T-helper 17 cell (primary cell): ENCODE measurements around the gene RNF125. TPM values are rescaled to one million over a fixed set of nuclear protein-coding genes. Genes with fewer than 3 reads are reported as not detected.
A peak's percentile ranks its signal among the peaks of the same experiment; 100 is the strongest.
"Not testable (repeated sequence)": the region's sequence is repeated elsewhere in the genome, so short reads cannot be mapped to it uniquely, and the experiment has no call there.

ENCODE experiments used
- ATAC-seq: fragments of 150-1000 bp; cut with Tn5 transposase; 2 replicates; pipeline ENCODE4 v1.10.0; 2021; ENCODE audit warnings: mild to moderate bottlenecking, moderate library complexity
- DNase-seq, 3 donors: peaks; one replicate each; pipeline versions ENCODE4 v3.0.0 to v3.0.0-alpha.2; 2020 to 2021
- H3K9me3 ChIP-seq: one replicate; pipeline ENCODE4 v1.7.0; 2013; ENCODE audit warnings: low read length, mild to moderate bottlenecking; ENCODE audit not compliant: control insufficient read depth, poor library complexity, severe bottlenecking
- H3K27ac Mint-ChIP-seq: one replicate; pipeline ENCODE4 v1.8.0; 2022; ENCODE audit warnings: mild to moderate bottlenecking, moderate library complexity, mixed read lengths
- H3K27me3 Mint-ChIP-seq: one replicate; pipeline ENCODE4 v1.8.0; 2022; ENCODE audit warnings: mixed read lengths
- H3K36me3 Mint-ChIP-seq: one replicate; pipeline ENCODE4 v1.8.0; 2022; ENCODE audit warnings: low read depth, mixed read lengths
- H3K4me1 Mint-ChIP-seq: one replicate; pipeline ENCODE4 v1.8.0; 2022; ENCODE audit warnings: mild to moderate bottlenecking, mixed read lengths
- H3K4me3 Mint-ChIP-seq: one replicate; pipeline ENCODE4 v1.8.0; 2022; ENCODE audit warnings: mild to moderate bottlenecking, moderate library complexity, mixed read lengths
- total RNA-seq, 4 donors: library from RNA in 2 of 4; stranded (reverse) in 2 of 4; gene quantifications; one replicate each; pipeline ENCODE4 v1.2.3 and lab custom pipeline; 2022 to 2026

Gene RNF125
- total RNA-seq, 2 donors from 2014 or later = 50.6 to 72.6 TPM

- H3K27me3 Mint-ChIP-seq = no peaks in the 10 kb centered on the region
- DNase-seq = no peak
These were observed 63.3 kb downstream of the RNF125 start for GRCh38 chr18:32081881-32082280.

GRCh38 chr18:32083781-32084180 lies 65.2 kb downstream of the RNF125 start:
- H3K36me3 Mint-ChIP-seq = no peaks in the 10 kb centered on the region

More at GRCh38 chr18:32081881-32082280, 63.3 kb downstream of the RNF125 start:
- Mint-ChIP-seq H3K4me3 (no peak overlapping the region), H3K4me1 (peaks cover 31% of the 10 kb centered on the region), H3K36me3 (no peaks in the 10 kb centered on the region), H3K27ac (no peak overlapping the region)
- ATAC-seq = no peak
- no peaks in the 10 kb centered on the region for H3K9me3 ChIP-seq

GRCh38 chr18:32086881-32087280 lies 68.3 kb downstream of the RNF125 start:
- H3K4me1 Mint-ChIP-seq = peaks cover 34% of the 10 kb centered on the region

More at GRCh38 chr18:32083781-32084180, 65.2 kb downstream of the RNF125 start:
- ATAC-seq (no peak), DNase-seq (no peak)
- no peaks in the 10 kb centered on the region for H3K9me3 ChIP-seq
- no peaks in the 10 kb centered on the region for H3K27me3 Mint-ChIP-seq
- H3K4me3 Mint-ChIP-seq = peak overlapping the region; percentile 59
- peak overlapping the region; percentile 93 for H3K27ac Mint-ChIP-seq
- H3K4me1 Mint-ChIP-seq = peaks cover 32% of the 10 kb centered on the region

GRCh38 chr18:32090831-32091230 lies 72.2 kb downstream of the RNF125 start:
- not testable (repeated sequence) for DNase-seq, H3K27ac Mint-ChIP-seq, H3K9me3 ChIP-seq, H3K27me3 Mint-ChIP-seq, H3K36me3 Mint-ChIP-seq, ATAC-seq, H3K4me3 Mint-ChIP-seq
- H3K4me1 Mint-ChIP-seq = peaks cover 35% of the 10 kb centered on the region

More at GRCh38 chr18:32086881-32087280, 68.3 kb downstream of the RNF125 start:
- H3K27ac Mint-ChIP-seq = no peak overlapping the region
- H3K4me3 Mint-ChIP-seq = no peak overlapping the region
- H3K9me3 ChIP-seq = no peaks in the 10 kb centered on the region
- DNase-seq (no peak), ATAC-seq (no peak)
- no peaks in the 10 kb centered on the region for H3K36me3 Mint-ChIP-seq
- no peaks in the 10 kb centered on the region for H3K27me3 Mint-ChIP-seq

- DNase-seq = no peak
These were observed 72.7 kb downstream of the RNF125 start for GRCh38 chr18:32091325-32091723.

GRCh38 chr18:32091724-32092421 lies 73.2 kb downstream of the RNF125 start, which contains the start of gene RNF138:
RNF138 (plus strand) TSS chr18:32091874; CDS start chr18:32092777, 903 bp downstream.
- H3K36me3 Mint-ChIP-seq = peaks cover 7% of the 10 kb centered on the region
- H3K4me1 Mint-ChIP-seq = peaks cover 41% of the 10 kb centered on the region
- peak; percentile 83 to 84 (median 83) for DNase-seq
- peak within 1 kb of the TSS; percentile 98 for H3K4me3 Mint-ChIP-seq
- peak within 1 kb of the TSS; percentile 97 for H3K27ac Mint-ChIP-seq
- no peaks in the 10 kb centered on the region for H3K9me3 ChIP-seq
- ATAC-seq = peak; percentile 70
- no peaks in the 10 kb centered on the region for H3K27me3 Mint-ChIP-seq

More at GRCh38 chr18:32091325-32091723, 72.7 kb downstream of the RNF125 start:
- Mint-ChIP-seq H3K4me1 (peaks cover 37% of the 10 kb centered on the region), H3K27ac (peak overlapping the region; percentile 97), H3K4me3 (peak overlapping the region; percentile 98), H3K36me3 (peaks cover 5% of the 10 kb centered on the region), H3K27me3 (no peaks in the 10 kb centered on the region)
- ATAC-seq = no peak
- H3K9me3 ChIP-seq = no peaks in the 10 kb centered on the region

- peaks cover 7% of the 10 kb centered on the region for H3K36me3 Mint-ChIP-seq
- peaks cover 44% of the 10 kb centered on the region for H3K4me1 Mint-ChIP-seq
- H3K9me3 ChIP-seq = no peaks in the 10 kb centered on the region
- no peaks in the 10 kb centered on the region for H3K27me3 Mint-ChIP-seq
- peak; percentile 91 for ATAC-seq
- DNase-seq = peak; percentile 99 to 100 (median 99)
- H3K27ac Mint-ChIP-seq = peak overlapping the region; percentile 97
- H3K4me3 Mint-ChIP-seq = peak overlapping the region; percentile 98
These were observed 73.9 kb downstream of the RNF125 start for GRCh38 chr18:32092422-32093101.

GRCh38 chr18:32093102-32093511 lies 74.5 kb downstream of the RNF125 start:
- ATAC-seq = no peak
- H3K4me3 Mint-ChIP-seq = peak overlapping the region; percentile 98
- H3K9me3 ChIP-seq = no peaks in the 10 kb centered on the region
- peaks cover 7% of the 10 kb centered on the region for H3K36me3 Mint-ChIP-seq
- peaks cover 47% of the 10 kb centered on the region for H3K4me1 Mint-ChIP-seq
- DNase-seq = peak in 2 of 3 donors; percentile 13
- peak overlapping the region; percentile 97 for H3K27ac Mint-ChIP-seq
- no peaks in the 10 kb centered on the region for H3K27me3 Mint-ChIP-seq

GRCh38 chr18:32093523-32093922 lies 74.9 kb downstream of the RNF125 start:
- ATAC-seq (no peak), DNase-seq (no peak)
- Mint-ChIP-seq H3K4me1 (peaks cover 47% of the 10 kb centered on the region), H3K27ac (peak overlapping the region; percentile 97), H3K4me3 (peak overlapping the region; percentile 98), H3K27me3 (no peaks in the 10 kb centered on the region), H3K36me3 (peaks cover 7% of the 10 kb centered on the region)
- no peaks in the 10 kb centered on the region for H3K9me3 ChIP-seq

GRCh38 chr18:32095192-32095899 lies 76.7 kb downstream of the RNF125 start:
- Mint-ChIP-seq H3K36me3 (peaks cover 7% of the 10 kb centered on the region), H3K27me3 (no peaks in the 10 kb centered on the region), H3K27ac (peak overlapping the region; percentile 97), H3K4me3 (peak overlapping the region; percentile 98), H3K4me1 (peaks cover 50% of the 10 kb centered on the region)
- DNase-seq = no peak
- H3K9me3 ChIP-seq = no peaks in the 10 kb centered on the region
- ATAC-seq = no peak

- H3K4me1 Mint-ChIP-seq = peaks cover 52% of the 10 kb centered on the region
- H3K27me3 Mint-ChIP-seq = no peaks in the 10 kb centered on the region
- ATAC-seq (no peak), DNase-seq (no peak)
- peaks cover 8% of the 10 kb centered on the region for H3K36me3 Mint-ChIP-seq
- no peaks in the 10 kb centered on the region for H3K9me3 ChIP-seq
- peak overlapping the region; percentile 97 for H3K27ac Mint-ChIP-seq
- peak overlapping the region; percentile 98 for H3K4me3 Mint-ChIP-seq
These were observed 77.2 kb downstream of the RNF125 start for GRCh38 chr18:32095900-32096229.

GRCh38 chr18:32096946-32097345 lies 78.3 kb downstream of the RNF125 start:
- H3K27ac Mint-ChIP-seq = peak overlapping the region; percentile 97

GRCh38 chr18:32104516-32104915 lies 85.9 kb downstream of the RNF125 start:
- Mint-ChIP-seq H3K4me1 (peaks cover 34% of the 10 kb centered on the region), H3K4me3 (no peak overlapping the region), H3K27me3 (no peaks in the 10 kb centered on the region), H3K27ac (no peak overlapping the region), H3K36me3 (peaks cover 5% of the 10 kb centered on the region)
- no peaks in the 10 kb centered on the region for H3K9me3 ChIP-seq
- ATAC-seq (no peak), DNase-seq (no peak)

More at GRCh38 chr18:32096946-32097345, 78.3 kb downstream of the RNF125 start:
- H3K9me3 ChIP-seq = no peaks in the 10 kb centered on the region
- Mint-ChIP-seq H3K36me3 (peaks cover 9% of the 10 kb centered on the region), H3K27me3 (no peaks in the 10 kb centered on the region), H3K4me1 (peaks cover 50% of the 10 kb centered on the region), H3K4me3 (peak overlapping the region; percentile 57)
- ATAC-seq (no peak), DNase-seq (no peak)
